ENCODE results near the gene ZNF670. TPM values are rescaled to one million over a fixed set of nuclear protein-coding genes. Genes with fewer than 3 reads are reported as not detected.

The ZNF670 gene
- total RNA-seq, 2 experiments from 2014 or later = 0.34 to 0.84 TPM

Other genes with a start within 250 kb of the ZNF670 start
- 10 to 100 TPM; 30.4 to 33.4 TPM for gene AHCTF1, start 146.9 kb downstream of the ZNF670 start, total RNA-seq
- 1 to 10 TPM in 1 of 2 experiments, under 1 TPM in 1; 0.66 to 1.0 TPM for gene ZNF695, start 70.8 kb downstream of the ZNF670 start, total RNA-seq
- 10 to 100 TPM in 1 of 2 experiments, 1 to 10 TPM in 1; 9.5 to 10.3 TPM for gene ZNF669, start 25.5 kb upstream of the ZNF670 start, total RNA-seq
- 10 to 100 TPM; 29.1 to 32.4 TPM for gene ZNF124, start 93.2 kb upstream of the ZNF670 start, total RNA-seq
- gene VN1R5, start 177.3 kb upstream of the ZNF670 start, total RNA-seq = not detected

All from activated CD8-positive, alpha-beta T cell treated with anti-CD3 and anti-CD28 coated beads, Interleukin-2, amount 10 ng/mL, durations not matched to agents 7 days and 5 days (primary cell).